C4-2B (cell line): ENCODE data around the gene QPRT.
"Not testable (repeated sequence)": the region's sequence is repeated elsewhere in the genome, so short reads cannot be mapped to it uniquely, and the experiment has no call there.

Experiments used
- ZFX ChIP-seq: fragments of 450-650 bp; IDR thresholded peaks from 2 replicates; pipeline ENCODE4 v1.6.1; 2017
- TF ChIP-seq, protein P1 (sequence below): fragments of 450-650 bp; conservative IDR thresholded peaks from 2 replicates; pipeline ENCODE4 v1.5.1; 2017; ENCODE audit warnings: mild to moderate bottlenecking

DNA sequence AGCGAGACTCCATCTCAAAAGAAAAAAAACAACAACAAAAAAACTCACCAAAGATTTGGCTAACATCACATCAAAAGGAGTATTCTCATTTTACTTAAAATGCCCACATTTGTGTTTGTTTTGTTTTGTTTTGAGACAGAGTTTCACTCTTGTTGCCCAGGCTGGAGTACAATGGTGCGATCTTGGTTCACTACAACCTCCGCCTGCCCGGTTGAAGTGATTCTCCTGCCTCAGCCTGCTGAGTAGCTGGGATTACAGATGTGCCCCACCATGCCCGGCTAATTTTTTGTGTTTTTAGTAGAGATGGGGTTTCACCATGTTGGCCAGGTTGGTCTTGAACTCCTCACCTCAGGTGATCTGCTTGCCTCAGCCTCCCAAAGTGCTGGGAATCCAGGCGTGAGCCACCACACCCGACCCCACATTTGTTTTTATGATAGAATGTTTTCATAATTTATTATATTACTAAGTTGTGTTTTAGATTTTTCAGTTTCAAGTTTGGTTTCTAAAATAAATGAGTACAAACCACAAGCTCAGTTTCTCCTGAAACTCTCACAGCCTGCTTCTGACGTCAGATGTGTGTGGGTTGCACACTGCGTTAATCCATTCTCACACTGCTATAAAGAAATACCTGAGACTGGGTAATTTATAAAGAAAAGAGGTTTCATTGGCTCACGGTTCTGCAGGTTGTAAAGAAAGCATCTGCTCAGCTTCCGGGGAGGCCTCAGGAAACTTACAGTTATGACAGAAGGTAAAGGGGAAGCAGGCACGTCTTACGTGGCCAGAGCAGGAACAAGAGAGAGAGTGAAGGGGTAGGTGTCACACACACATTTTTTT lies 53.0 kb downstream of the QPRT start:
- TF ChIP-seq, protein P1, sequence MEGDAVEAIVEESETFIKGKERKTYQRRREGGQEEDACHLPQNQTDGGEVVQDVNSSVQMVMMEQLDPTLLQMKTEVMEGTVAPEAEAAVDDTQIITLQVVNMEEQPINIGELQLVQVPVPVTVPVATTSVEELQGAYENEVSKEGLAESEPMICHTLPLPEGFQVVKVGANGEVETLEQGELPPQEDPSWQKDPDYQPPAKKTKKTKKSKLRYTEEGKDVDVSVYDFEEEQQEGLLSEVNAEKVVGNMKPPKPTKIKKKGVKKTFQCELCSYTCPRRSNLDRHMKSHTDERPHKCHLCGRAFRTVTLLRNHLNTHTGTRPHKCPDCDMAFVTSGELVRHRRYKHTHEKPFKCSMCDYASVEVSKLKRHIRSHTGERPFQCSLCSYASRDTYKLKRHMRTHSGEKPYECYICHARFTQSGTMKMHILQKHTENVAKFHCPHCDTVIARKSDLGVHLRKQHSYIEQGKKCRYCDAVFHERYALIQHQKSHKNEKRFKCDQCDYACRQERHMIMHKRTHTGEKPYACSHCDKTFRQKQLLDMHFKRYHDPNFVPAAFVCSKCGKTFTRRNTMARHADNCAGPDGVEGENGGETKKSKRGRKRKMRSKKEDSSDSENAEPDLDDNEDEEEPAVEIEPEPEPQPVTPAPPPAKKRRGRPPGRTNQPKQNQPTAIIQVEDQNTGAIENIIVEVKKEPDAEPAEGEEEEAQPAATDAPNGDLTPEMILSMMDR, result not testable (repeated sequence)
- TF ChIP-seq ZFX, result not testable (repeated sequence)
